HG03432 (cell line): ENCODE results near the gene PSMB10.
A peak's percentile ranks its signal among the peaks of the same experiment; 100 is the strongest.

Experiments
- ATAC-seq: cut with Tn5 transposase; IDR thresholded peaks from one replicate; pipeline ENCODE4 v1.9.1; 2021; ENCODE audit warnings: mild to moderate bottlenecking, moderate library complexity; ENCODE audit not compliant: unreplicated experiment

PSMB10 gene

DNA sequence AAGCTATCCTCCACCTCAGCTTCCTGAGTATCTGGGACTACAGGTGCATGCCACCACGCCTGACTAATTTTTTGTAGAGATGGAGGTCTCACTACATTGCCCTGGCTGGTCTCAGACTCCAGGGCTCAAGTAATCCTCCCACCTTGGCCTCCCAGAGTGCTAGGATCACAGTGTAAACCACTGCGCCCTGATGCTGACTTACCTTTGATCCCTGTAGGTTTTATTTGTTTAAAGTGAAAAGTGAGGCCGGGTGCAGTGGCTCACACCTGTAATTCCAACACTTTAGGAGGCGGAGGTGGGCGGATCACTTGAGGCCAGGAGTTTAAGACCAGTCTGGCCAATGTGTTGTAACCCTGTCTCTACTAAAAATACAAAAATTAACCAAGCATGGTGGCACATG, 34.9 kb downstream of the PSMB10 start:
- ATAC-seq, result no peak

DNA sequence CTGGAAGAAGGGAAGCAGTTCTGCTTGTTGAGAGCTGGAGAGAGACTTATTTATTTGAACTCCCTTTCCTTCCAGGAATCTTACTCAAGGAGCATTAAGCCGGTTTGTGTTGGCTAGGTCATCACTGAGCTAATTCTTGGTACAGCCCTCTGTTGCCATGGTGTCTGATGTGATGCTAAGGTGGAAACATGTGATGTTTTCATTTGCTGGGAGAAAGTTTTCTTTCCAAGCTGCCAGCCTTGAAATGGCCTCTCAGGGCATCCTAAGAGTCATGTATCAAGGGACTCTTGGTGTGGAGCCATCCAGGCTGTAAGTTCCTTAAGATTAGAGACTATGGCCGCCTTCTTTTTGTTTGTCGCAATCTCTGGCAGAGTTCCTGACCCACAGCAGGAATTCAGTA, 39.4 kb downstream of the PSMB10 start:
- ATAC-seq, result no peak

DNA sequence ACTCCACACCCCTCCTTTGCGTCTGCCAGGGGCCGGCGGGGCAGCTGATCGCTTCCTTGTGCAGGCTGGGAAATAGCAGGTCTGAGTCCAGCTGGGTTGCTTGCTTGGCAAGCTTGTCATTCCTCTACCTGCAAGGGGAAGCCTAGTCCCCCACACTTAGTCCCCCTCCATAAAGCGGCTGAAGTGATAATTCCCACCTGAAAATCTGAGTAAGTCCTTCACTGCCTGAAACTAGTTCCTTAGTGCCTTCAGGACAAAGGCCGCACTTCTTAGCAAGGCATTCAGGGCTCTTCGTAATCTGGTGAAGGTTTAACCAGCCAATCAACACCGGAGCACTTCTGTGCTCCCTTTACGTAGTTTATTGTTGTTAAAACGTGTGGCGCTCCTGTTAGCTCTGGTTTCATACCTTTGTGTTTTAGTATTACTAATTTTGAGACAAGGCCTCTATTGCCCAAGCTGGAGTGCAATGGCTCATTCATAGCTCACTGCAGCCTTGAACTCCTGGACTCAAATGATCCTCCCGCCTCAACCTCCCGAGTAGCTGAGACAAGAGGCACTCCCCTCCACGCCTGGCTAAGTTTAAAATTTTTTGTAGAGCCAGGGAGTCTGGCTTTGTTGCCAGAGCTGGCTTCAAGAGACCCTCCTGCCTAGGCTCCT, 42.8 kb downstream of the PSMB10 start:
- ATAC-seq, result no peak

DNA sequence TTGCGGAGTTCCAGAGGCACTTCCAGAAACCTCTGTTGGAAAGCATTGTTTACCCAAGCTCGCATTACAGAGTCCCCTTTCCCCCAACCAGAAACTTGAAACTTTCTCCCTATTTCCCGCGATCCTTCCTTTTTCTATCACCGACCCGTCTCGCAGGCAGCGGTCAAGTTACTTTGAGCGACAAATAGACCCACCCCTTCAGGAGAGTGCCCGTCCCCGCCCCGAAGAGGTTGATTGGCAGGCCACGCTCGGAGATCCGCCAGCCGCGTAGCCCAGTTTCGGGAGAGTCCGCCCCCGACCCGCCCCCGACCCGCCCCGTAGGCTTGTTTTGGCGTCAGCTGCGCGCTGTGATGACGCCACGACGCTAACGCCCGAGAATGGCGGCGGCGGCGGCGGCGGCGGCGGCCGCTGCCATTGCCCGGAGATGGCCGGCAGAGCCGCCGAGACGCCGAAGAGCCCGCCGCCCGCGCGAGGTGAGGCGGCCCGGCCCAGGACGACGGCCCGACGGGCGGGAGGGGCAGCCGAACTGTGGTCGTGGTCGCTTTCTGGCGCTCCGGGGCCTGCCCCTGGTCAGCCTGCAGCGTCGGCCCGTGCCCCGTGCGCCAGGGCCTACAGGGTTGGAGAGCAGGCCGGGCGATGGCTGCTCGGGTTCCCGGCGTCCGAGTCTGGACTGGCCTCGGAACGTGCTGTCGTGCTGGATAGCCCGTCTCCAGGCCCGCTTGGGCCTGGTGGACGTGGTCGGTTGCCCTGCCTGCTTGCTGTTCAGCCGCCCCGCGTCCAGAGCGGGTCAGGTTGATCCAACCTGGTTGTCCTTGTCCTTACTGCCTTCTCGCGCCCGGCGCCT, 43.5 kb downstream of the PSMB10 start, which contains the start of gene PSKH1:
PSKH1 (plus strand) TSS at position 356 of the 844 bp plus-strand sequence. CDS start 15,496 bp downstream, outside the sequence.
- peak; percentile 90 for ATAC-seq

DNA sequence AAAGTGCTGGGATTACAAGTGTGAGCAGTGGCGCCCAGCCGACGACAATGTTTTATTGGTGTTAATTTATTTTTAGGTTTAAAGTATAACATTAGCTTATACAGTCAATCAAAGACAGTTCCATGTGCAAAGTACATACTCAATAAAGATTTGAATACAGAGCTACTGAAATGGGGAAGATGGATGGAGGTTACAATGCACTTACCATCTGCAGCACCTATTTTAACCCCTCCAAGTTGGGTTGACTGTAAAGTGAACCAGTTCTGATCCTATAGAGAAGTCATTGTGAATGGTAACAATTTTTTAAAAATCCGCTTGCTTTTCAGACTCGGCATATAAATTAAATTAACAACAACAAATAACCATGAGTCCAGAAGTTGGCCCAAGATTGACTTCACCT, 44.3 kb downstream of the PSMB10 start:
- no peak for ATAC-seq

DNA sequence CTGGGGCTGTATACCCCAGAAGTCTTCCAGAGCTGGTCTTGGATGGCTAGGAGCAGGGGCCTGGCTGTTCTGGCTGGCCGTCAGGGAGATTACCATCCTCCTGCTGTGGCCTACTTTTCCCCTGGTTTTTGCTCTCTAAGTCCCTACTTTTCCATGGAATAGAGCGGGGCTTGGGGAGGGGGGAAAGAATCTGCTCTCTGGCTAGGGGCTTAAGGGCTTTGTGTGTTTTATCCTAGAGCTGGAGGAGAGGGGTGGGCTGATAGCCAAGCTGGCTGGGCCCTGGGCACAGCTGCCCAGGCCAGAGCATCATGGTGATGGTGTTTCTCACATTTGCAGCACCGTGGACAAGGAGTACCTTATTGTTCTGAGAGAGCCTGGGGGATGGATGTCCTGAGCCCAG, 48.3 kb downstream of the PSMB10 start:
- ATAC-seq, result no peak

DNA sequence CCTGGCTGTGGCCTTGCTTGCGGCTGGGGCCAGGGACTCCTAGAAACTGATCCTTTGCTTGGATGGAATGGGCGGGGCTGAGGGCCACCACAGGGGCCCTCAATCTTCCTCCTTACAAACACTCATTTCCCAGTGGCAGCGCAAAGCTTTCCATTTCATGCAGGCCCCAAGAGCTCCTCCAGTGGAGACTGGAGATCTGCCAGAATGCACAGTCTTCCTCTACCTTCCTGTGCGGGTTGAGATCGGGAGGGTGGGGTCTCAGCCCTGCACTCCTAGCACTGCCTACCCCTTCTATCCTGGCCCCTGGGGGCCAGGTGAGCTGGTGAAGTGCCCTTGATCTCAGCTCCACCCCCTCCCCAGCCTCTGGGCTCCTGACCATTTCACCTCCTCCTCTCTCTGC, 50.3 kb downstream of the PSMB10 start:
- ATAC-seq, result no peak

DNA sequence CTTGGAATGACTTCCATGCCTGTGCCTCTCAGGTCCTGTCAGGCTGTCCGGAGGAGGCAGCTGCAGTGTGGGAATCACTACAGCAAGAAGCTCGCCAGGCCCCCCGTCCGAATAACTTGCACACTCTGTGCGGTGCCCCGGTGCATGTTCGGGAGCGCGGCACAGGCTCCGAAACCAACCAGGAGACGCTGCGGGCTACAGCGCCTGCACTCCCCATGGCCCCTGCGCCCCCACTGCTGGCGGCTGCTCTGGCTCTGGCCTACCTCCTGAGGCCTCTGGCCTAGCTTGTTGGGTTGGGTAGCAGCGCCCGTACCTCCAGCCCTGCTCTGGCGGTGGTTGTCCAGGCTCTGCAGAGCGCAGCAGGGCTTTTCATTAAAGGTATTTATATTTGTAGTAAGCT, 50.7 kb downstream of the PSMB10 start:
- no peak for ATAC-seq

DNA sequence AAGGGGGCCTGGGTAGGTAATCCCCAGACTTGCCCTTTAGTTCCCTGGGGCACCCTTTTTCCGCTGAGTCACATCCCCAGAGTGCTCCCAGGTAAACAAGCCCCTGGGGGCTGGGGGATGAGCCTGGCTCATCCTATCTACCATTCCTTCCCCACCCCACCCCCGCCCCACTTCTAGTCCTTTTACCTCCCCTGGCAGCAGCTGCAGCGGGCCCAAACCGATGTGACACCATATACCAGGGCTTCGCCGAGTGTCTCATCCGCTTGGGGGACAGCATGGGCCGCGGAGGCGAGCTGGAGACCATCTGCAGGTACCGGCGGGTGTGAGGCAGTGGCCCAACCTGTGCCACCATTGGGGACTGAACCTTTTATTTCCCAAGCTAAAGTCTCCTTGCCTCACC, 51.1 kb downstream of the PSMB10 start:
- no peak for ATAC-seq

DNA sequence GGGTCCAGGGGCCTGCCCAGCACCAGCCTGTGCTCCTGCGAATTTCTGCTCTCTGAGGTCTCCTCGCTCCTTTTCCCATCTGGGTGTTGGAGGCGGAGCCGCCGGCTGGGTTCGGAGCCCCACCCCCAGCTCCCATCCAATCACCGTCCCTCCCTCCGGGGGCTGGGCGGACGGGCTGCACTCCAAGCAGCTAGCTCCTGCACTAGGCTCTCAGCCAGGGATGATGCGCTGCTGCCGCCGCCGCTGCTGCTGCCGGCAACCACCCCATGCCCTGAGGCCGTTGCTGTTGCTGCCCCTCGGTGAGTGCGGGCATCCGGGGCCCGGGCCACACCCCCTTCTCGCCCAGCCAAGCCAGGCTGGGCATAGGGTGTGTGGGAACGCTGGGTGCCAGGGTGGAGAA, 52.0 kb downstream of the PSMB10 start, which contains the start of gene NRN1L:
NRN1L (plus strand) TSS at position 202 of the 400 bp plus-strand sequence; CDS start at position 221, 19 bp downstream.
- no peak for ATAC-seq
